HCT116 (cell line): Measurements from ENCODE around the gene FGF1. TPM values are rescaled to one million over a fixed set of nuclear protein-coding genes. Genes with fewer than 3 reads are reported as not detected.

ENCODE experiments used
- ATAC-seq: fragments of 200-7000 bp; cut with Tn5 transposase; 2 replicates; pipeline ENCODE4 v1.9.1; 2020; ENCODE audit warnings: mild to moderate bottlenecking, moderate library complexity
- BruUV-seq: library from RNA; stranded (reverse); fragments of 400-500 nt; replicated peaks from 2 replicates; lab custom pipeline; 2021; lab: Mats Ljungman, UMichigan
- CTCF ChIA-PET: fragments of 300-600 bp; sonication (Branson Sonifier 250); formaldehyde crosslinking; loops from one replicate; lab custom pipeline; 2021; ENCODE audit warnings: antibody characterized with exemption; lab: Charles Lee
- POLR2A ChIA-PET: fragments of 300-600, 350-600 bp; sonication (Branson Sonifier 250); formaldehyde crosslinking; loops from one replicate; lab custom pipeline; 2021; ENCODE audit warnings: antibody characterized with exemption; lab: Charles Lee
- RAD21 ChIA-PET, 2 experiments: fragments of 300-600 bp; sonication (Branson Sonifier 250); formaldehyde crosslinking; loops; one replicate each; lab custom pipeline; 2023; ENCODE audit warnings: low total read pairs in 2 of 2; ENCODE audit not compliant: uncharacterized antibody in 2 of 2, unreplicated experiment in 2 of 2, low non-redundant PET in 1 of 2; lab: Charles Lee
- DNase-seq: peaks from one replicate; pipeline ENCODE4 v3.0.0-alpha.2; 2010; ENCODE audit warnings: low read depth, low spot score
- H2AFZ ChIP-seq: fragments of 200-600 bp; shearing (Covaris generic), sonication (generic); 2 replicates; pipeline ENCODE4 v1.6.1; 2017; ENCODE audit warnings: low read depth, mixed run types, mixed read lengths, antibody characterized with exemption, low read length; ENCODE audit not compliant: poor library complexity, severe bottlenecking
- H3K27ac ChIP-seq: 2 replicates; pipeline ENCODE4 v1.5.1; 2012; ENCODE audit warnings: low read depth, low read length
- H3K27me3 ChIP-seq: fragments of 200-600 bp; sonication (generic); 2 replicates; pipeline ENCODE4 v1.6.1; 2016; ENCODE audit warnings: mixed run types, low read length, mixed read lengths; ENCODE audit not compliant: insufficient read depth
- H3K36me3 ChIP-seq, 2 experiments: fragments of 200-500 bp in 1 of 2; fragments of 200-600 bp in 1 of 2; sonication (Bioruptor generic) in 1 of 2; sonication (generic) in 1 of 2; 2 replicates each; pipeline versions ENCODE4 v1.5.1 to v1.6.1; 2014 to 2016; ENCODE audit warnings: low read length in 2 of 2, inconsistent platforms in 1 of 2, mixed read lengths in 1 of 2, mixed run types in 1 of 2; ENCODE audit not compliant: insufficient read depth in 2 of 2, control insufficient read depth in 1 of 2
- H3K4me1 ChIP-seq, 2 experiments: fragments of 200-600 bp in 1 of 2; sonication (generic) in 1 of 2; 2 replicates each; pipeline versions ENCODE4 v1.5.1 to v1.6.1; 2012 to 2017; ENCODE audit warnings: low read length in 2 of 2, inconsistent platforms in 1 of 2, mild to moderate bottlenecking in 1 of 2, mixed read lengths in 1 of 2, mixed run types in 1 of 2, moderate library complexity in 1 of 2; ENCODE audit not compliant: insufficient read depth in 2 of 2, control insufficient read depth in 1 of 2
- H3K4me2 ChIP-seq: fragments of 200-600 bp; sonication (generic); 2 replicates; pipeline ENCODE4 v1.6.1; 2017; ENCODE audit warnings: mixed run types, low read length, mixed read lengths
- H3K4me3 ChIP-seq, 2 experiments: fragments of 200-600 bp in 1 of 2; sonication (generic) in 1 of 2; replicated peaks in 1 of 2; 2 replicates each; pipeline ENCODE4 v1.5.1; 2011 to 2016; ENCODE audit warnings: low read length in 2 of 2, control low read depth in 1 of 2, low read depth in 1 of 2, mild to moderate bottlenecking in 1 of 2, mixed read lengths in 1 of 2, mixed run types in 1 of 2
- H3K79me2 ChIP-seq: fragments of 200-600 bp; sonication (generic); 2 replicates; pipeline ENCODE4 v1.6.1; 2017; ENCODE audit warnings: mild to moderate bottlenecking, mixed run types, low read length, moderate library complexity, mixed read lengths; ENCODE audit not compliant: insufficient read depth
- H3K9ac ChIP-seq: fragments of 200-600 bp; sonication (generic); 2 replicates; pipeline ENCODE4 v1.6.1; 2016; ENCODE audit warnings: low read length, mixed read lengths
- H3K9me2 ChIP-seq: fragments of 200-600 bp; sonication (generic), shearing (Covaris generic); 2 replicates; pipeline ENCODE4 v1.6.1; 2017; ENCODE audit warnings: mixed run types, mild to moderate bottlenecking, moderate library complexity; ENCODE audit not compliant: insufficient read depth
- H3K9me3 ChIP-seq, 2 experiments: fragments of 200-500 bp in 1 of 2; fragments of 200-600 bp in 1 of 2; sonication (Bioruptor generic) in 1 of 2; sonication (generic) in 1 of 2; 2 replicates each; pipeline ENCODE4 v1.6.1; 2014 to 2017; ENCODE audit warnings: low read length in 2 of 2, mixed read lengths in 2 of 2, inconsistent platforms in 1 of 2, low read depth in 1 of 2, mild to moderate bottlenecking in 1 of 2, mixed run types in 1 of 2, moderate library complexity in 1 of 2; ENCODE audit not compliant: control insufficient read depth in 1 of 2, insufficient read depth in 1 of 2
- H4K20me1 ChIP-seq: fragments of 200-600 bp; sonication (generic), shearing (Covaris generic); 2 replicates; pipeline ENCODE4 v1.6.1; 2017; ENCODE audit warnings: mixed run types, mild to moderate bottlenecking, moderate library complexity; ENCODE audit not compliant: insufficient read depth
- CEBPB ChIP-seq: IDR thresholded peaks from 2 replicates; pipeline ENCODE4 v1.6.1; 2012; ENCODE audit warnings: low read depth
- CTCF ChIP-seq, 3 experiments: fragments of 200-600 bp in 1 of 3; sonication (generic) in 1 of 3; IDR thresholded peaks in 2 of 3; conservative IDR thresholded peaks in 1 of 3; 2 replicates each; pipeline ENCODE4 v1.5.1; 2012 to 2017; ENCODE audit warnings: low read depth in 2 of 3, low read length in 2 of 3, antibody characterized with exemption in 1 of 3, borderline replicate concordance in 1 of 3, control low read depth in 1 of 3, mild to moderate bottlenecking in 1 of 3, mixed read lengths in 1 of 3, mixed run types in 1 of 3, moderate library complexity in 1 of 3; ENCODE audit not compliant: insufficient read depth in 1 of 3
- EZH2 ChIP-seq: fragments of 200-600 bp; sonication (generic); IDR thresholded peaks from 2 replicates; pipeline ENCODE4 v1.6.1; 2017; ENCODE audit warnings: antibody characterized with exemption, mixed run types
- EZH2phosphoT487 ChIP-seq: fragments of 200-600 bp; IDR thresholded peaks from 2 replicates; pipeline ENCODE4 v1.6.1; 2018; ENCODE audit warnings: antibody characterized with exemption, borderline replicate concordance
- FOSL1 ChIP-seq: IDR thresholded peaks from 2 replicates; pipeline ENCODE4 v1.6.1; 2012; ENCODE audit warnings: low read depth
- JUND ChIP-seq: IDR thresholded peaks from 2 replicates; pipeline ENCODE4 v1.6.1; 2012
- POLR2A ChIP-seq: IDR thresholded peaks from 2 replicates; pipeline ENCODE4 v1.7.0; 2011; ENCODE audit warnings: borderline replicate concordance; ENCODE audit not compliant: insufficient read depth, insufficient read length; ENCODE audit errors: extremely low read depth
- POLR2AphosphoS5 ChIP-seq: IDR thresholded peaks from 2 replicates; pipeline ENCODE4 v1.6.1; 2011; ENCODE audit warnings: mild to moderate bottlenecking, low read depth, low read length, moderate library complexity
- RAD21 ChIP-seq: IDR thresholded peaks from 2 replicates; pipeline ENCODE4 v1.6.1; 2012; ENCODE audit warnings: low read depth, mild to moderate bottlenecking
- SIN3A ChIP-seq: IDR thresholded peaks from 2 replicates; pipeline ENCODE4 v1.6.1; 2012; ENCODE audit warnings: low read depth
- SP1 ChIP-seq: IDR thresholded peaks from 2 replicates; pipeline ENCODE4 v1.6.1; 2012; ENCODE audit warnings: low read depth
- SRF ChIP-seq: IDR thresholded peaks from 2 replicates; pipeline ENCODE4 v1.6.1; 2012; ENCODE audit warnings: low read depth
- TCF7L2 ChIP-seq: IDR thresholded peaks from 2 replicates; pipeline ENCODE4 v1.7.0; 2011; ENCODE audit warnings: borderline replicate concordance, inconsistent platforms; ENCODE audit not compliant: insufficient read depth, insufficient read length; ENCODE audit errors: extremely low read depth
- YY1 ChIP-seq: IDR thresholded peaks from 2 replicates; pipeline ENCODE4 v1.6.1; 2011; ENCODE audit warnings: low read length, low read depth, moderate library complexity, mild to moderate bottlenecking; ENCODE audit not compliant: insufficient replicate concordance; ENCODE audit errors: extremely low read depth
- ZBTB33 ChIP-seq: IDR thresholded peaks from 2 replicates; pipeline ENCODE4 v1.6.1; 2011; ENCODE audit warnings: mild to moderate bottlenecking, low read length, moderate library complexity; ENCODE audit not compliant: insufficient replicate concordance; ENCODE audit errors: extremely low read depth
- ZFX ChIP-seq: fragments of 450-650 bp; IDR thresholded peaks from 2 replicates; pipeline ENCODE4 v1.6.1; 2017
- ZNF274 ChIP-seq: fragments of 200-500 bp; sonication (Bioruptor generic); IDR thresholded peaks from 2 replicates; pipeline ENCODE4 v1.6.1; 2014; ENCODE audit warnings: mild to moderate bottlenecking, low read depth, low read length, inconsistent platforms
- intact Hi-C: fragments of 100-400 bp; cut with micrococcal nuclease; formaldehyde crosslinking; loops from 2 replicates; pipeline ENCODE4 v1.10.0; 2022
- total RNA-seq: library from RNA; stranded (reverse); gene quantifications from one replicate; pipeline ENCODE4 v1.2.1, GENCODE V29; 2021; ENCODE audit not compliant: unreplicated experiment
- TF ChIP-seq, protein P1 (sequence below): IDR thresholded peaks from 2 replicates; pipeline ENCODE4 v1.6.1; 2012
- TF ChIP-seq, protein P2 (sequence below): IDR thresholded peaks from 2 replicates; pipeline ENCODE4 v1.6.1; 2012

The FGF1 gene
- total RNA-seq, 1 experiment from 2014 or later, result not detected

GRCh38 chr5:142716963-142717362 lies 31.1 kb upstream of the FGF1 start:
- TF ChIP-seq POLR2A (no peak), ZNF274 (no peak), JUND (no peak), TCF7L2 (peak; percentile 66), FOSL1 (no peak), SP1 (no peak), SRF (no peak), SIN3A (no peak), EZH2 (no peak), ZBTB33 (no peak), ZFX (no peak), CEBPB (no peak), YY1 (no peak), CTCF (IDR thresholded peaks at IDR 0.05 in 2 of 3, conservative IDR thresholded peaks at IDR 0.05 in 1 of 3; ENCODE audit: borderline replicate concordance in 1 of 3, insufficient read depth in 1 of 3, low read depth in 2 of 3, low read length in 2 of 3) (peak; percentile 65 to 71 (median 66); a peak in 5 of 6 replicates), POLR2AphosphoS5 (no peak), RAD21 (peak; percentile 65), EZH2phosphoT487 (no peak)
- TF ChIP-seq, protein P1, sequence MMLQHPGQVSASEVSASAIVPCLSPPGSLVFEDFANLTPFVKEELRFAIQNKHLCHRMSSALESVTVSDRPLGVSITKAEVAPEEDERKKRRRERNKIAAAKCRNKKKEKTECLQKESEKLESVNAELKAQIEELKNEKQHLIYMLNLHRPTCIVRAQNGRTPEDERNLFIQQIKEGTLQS, result no peak
- TF ChIP-seq, protein P2, sequence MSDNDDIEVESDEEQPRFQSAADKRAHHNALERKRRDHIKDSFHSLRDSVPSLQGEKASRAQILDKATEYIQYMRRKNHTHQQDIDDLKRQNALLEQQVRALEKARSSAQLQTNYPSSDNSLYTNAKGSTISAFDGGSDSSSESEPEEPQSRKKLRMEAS, result no peak
- H2AFZ ChIP-seq, result peak overlapping the region; percentile 9
- ChIA-PET POLR2A (no interaction called here), CTCF (interaction anchor here (0.9 to 9.9 kb wide), 16 partner anchors 9 to 1254 kb away, joined by 3 to 128 read pairs (median 10); partner anchors contain the start of gene ARHGAP26), RAD21 (interaction anchor here (1.0 to 2.6 kb wide), 7 partner anchors 31 to 199 kb away, joined by 3 to 14 read pairs (median 3); no protein-coding TSS in a partner anchor)
- no peak overlapping the region for H3K9ac ChIP-seq
- H3K79me2 ChIP-seq, result no peaks in the 10 kb centered on the region
- no peaks in the 10 kb centered on the region for H3K36me3 ChIP-seq
- 0 out of 2 replicates have a peak overlapping the region, but pooled peaks have one; percentile 3 for H3K4me2 ChIP-seq
- intact Hi-C loops, result loop anchor here (1.0 to 10.0 kb wide), 3 partner anchors 163 to 1458 kb away; partner anchors contain the start of genes KCTD16 and YIPF5
- H3K4me1 ChIP-seq, result peaks cover 2 to 21% of the 10 kb centered on the region in 2 experiments; a peak in 3 of 4 replicates
- no peak overlapping the region for H3K4me3 ChIP-seq
- ATAC-seq, result peak; percentile 86
- H3K27me3 ChIP-seq, result no peaks in the 10 kb centered on the region
- no TSS peak for BruUV-seq
- no peak overlapping the region for H3K27ac ChIP-seq
- no peaks in the 10 kb centered on the region for H3K9me3 ChIP-seq
- no peaks in the 10 kb centered on the region for H3K9me2 ChIP-seq
- DNase-seq, result peak; percentile 47
- no peaks in the 10 kb centered on the region for H4K20me1 ChIP-seq
